ENCODE data around the gene SP5.
A peak's percentile ranks its signal among the peaks of the same experiment; 100 is the strongest.

Gene SP5

DNA sequence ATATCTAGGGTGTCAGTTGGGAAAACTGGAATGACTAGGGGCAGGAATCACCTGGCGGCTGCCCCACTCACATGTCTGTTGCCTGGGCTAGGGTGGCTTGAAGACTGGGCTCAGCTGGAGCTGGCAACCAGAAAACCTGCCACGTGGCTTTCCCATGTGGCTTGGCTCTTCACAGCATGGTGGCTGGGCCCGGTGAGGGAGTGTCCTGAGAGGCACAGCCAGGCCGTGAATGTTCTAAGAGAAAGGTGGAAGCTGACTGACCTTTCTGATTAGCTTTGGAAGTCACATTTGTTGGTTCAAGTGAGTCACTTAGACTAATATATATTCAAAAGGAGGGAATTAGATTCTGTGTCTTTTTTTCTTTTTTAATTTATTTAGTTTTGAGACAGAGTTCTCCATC, 22.7 kb downstream of the SP5 start:
- H3K27me3 ChIP-seq (ENCODE audit: control insufficient read depth in 1 of 2, insufficient read depth in 2 of 2, low read length in 2 of 2), result no peaks in the 10 kb centered on the region
- no peak overlapping the region for H3K9ac ChIP-seq (ENCODE audit: low read depth in 1 of 2, low read length in 2 of 2)
- H3K4me3 ChIP-seq (ENCODE audit: low read depth in 1 of 2, low read length in 2 of 2), result no peak overlapping the region
- H3K36me3 ChIP-seq (ENCODE audit: control insufficient read depth in 1 of 2, insufficient read depth in 2 of 2, low read length in 2 of 2), result no peaks in the 10 kb centered on the region
- no peak overlapping the region for H3K27ac ChIP-seq (ENCODE audit: low read depth, low read length)
- H3K4me1 ChIP-seq (ENCODE audit: control insufficient read depth in 1 of 2, insufficient read depth in 2 of 2, low read length in 2 of 2), result peaks cover 5 to 6% of the 10 kb centered on the region in 2 donors
- H3K9me3 ChIP-seq (ENCODE audit: control insufficient read depth in 1 of 2, low read length in 2 of 2), result no peaks in the 10 kb centered on the region

DNA sequence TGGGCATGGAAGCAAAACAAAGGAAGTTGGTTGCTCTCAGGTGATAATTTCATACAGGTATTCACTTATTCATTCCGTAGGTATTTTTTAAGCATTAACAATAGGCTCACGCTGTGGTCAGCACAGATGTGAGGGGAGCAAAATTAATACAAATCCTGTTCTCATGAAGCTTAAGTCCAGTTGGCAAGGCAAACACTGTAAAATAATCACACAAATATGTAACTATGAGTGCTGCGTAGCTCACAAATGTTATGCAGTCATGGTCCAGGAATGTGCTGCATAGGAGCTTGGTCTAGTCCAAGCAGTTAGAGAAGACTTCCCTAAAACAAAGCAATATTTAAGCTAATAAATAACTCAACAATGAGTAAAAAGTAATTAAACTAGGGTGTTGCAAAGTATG, 23.9 kb downstream of the SP5 start:
- Histone ChIP-seq H3K4me3 (ENCODE audit: low read depth in 1 of 2, low read length in 2 of 2) (no peak overlapping the region), H3K27ac (ENCODE audit: low read depth, low read length) (no peak overlapping the region), H3K9ac (ENCODE audit: low read depth in 1 of 2, low read length in 2 of 2) (no peak overlapping the region), H3K9me3 (ENCODE audit: control insufficient read depth in 1 of 2, low read length in 2 of 2) (no peaks in the 10 kb centered on the region), H3K27me3 (ENCODE audit: control insufficient read depth in 1 of 2, insufficient read depth in 2 of 2, low read length in 2 of 2) (no peaks in the 10 kb centered on the region), H3K4me1 (ENCODE audit: control insufficient read depth in 1 of 2, insufficient read depth in 2 of 2, low read length in 2 of 2) (peaks cover 5 to 13% of the 10 kb centered on the region in 2 donors), H3K36me3 (ENCODE audit: control insufficient read depth in 1 of 2, insufficient read depth in 2 of 2, low read length in 2 of 2) (no peaks in the 10 kb centered on the region)

DNA sequence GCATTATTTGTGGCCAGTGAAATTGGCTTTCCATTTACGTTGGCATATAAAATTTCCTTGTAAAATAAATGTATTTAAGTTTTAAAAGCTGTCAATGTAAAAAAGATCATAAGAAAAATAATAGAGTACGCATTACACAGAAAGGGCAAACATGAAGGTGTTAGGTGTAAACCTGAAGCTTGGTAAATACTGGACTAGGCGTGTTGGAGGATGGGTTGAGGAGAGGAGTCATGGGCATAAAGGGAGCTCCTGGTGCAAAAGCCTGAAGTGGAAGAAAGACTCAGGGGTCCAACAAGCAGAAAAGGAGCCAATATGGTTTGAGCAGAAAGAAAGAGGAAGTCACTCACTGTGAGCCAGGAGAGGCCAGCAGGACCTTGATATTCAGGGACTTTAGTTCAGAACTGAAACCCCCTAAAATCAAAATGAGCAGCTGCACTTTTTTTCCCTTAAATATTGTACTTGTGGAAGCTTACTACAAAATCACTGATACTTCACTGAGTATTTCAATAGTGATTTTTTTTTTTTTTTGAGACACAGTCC, 24.4 kb downstream of the SP5 start:
- no peaks in the 10 kb centered on the region for H3K36me3 ChIP-seq (ENCODE audit: control insufficient read depth in 1 of 2, insufficient read depth in 2 of 2, low read length in 2 of 2)
- no peak overlapping the region for H3K4me3 ChIP-seq (ENCODE audit: low read depth in 1 of 2, low read length in 2 of 2)
- no peaks in the 10 kb centered on the region for H3K27me3 ChIP-seq (ENCODE audit: control insufficient read depth in 1 of 2, insufficient read depth in 2 of 2, low read length in 2 of 2)
- no peaks in the 10 kb centered on the region for H3K9me3 ChIP-seq (ENCODE audit: control insufficient read depth in 1 of 2, low read length in 2 of 2)
- H3K9ac ChIP-seq (ENCODE audit: low read depth in 1 of 2, low read length in 2 of 2), result no peak overlapping the region
- peaks cover 6 to 15% of the 10 kb centered on the region in 2 donors for H3K4me1 ChIP-seq (ENCODE audit: control insufficient read depth in 1 of 2, insufficient read depth in 2 of 2, low read length in 2 of 2)
- no peak overlapping the region for H3K27ac ChIP-seq (ENCODE audit: low read depth, low read length)

DNA sequence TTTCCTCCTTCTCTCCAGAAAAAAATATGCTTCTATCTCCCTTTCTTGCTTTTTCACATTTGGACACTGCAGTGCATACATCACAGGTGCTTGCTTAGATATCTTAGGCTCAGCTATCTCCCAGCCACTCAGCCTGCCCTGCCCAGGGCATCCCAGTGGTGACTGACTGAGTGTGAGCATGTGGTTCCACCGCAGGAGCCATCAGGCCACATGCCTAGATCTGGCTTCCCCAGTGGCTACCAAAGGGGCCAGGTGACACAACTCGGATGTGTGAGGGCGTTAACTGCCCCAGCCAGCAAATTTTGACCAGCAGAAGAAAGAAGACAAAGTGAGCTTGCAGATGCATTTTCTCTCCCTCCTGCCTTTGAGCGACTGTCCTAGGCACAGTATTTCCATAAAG, 25.5 kb downstream of the SP5 start:
- no peak overlapping the region for H3K4me3 ChIP-seq (ENCODE audit: low read depth in 1 of 2, low read length in 2 of 2)
- H3K9me3 ChIP-seq (ENCODE audit: control insufficient read depth in 1 of 2, low read length in 2 of 2), result no peaks in the 10 kb centered on the region
- H3K27ac ChIP-seq (ENCODE audit: low read depth, low read length), result no peak overlapping the region
- H3K4me1 ChIP-seq (ENCODE audit: control insufficient read depth in 1 of 2, insufficient read depth in 2 of 2, low read length in 2 of 2), result peaks cover 9 to 19% of the 10 kb centered on the region in 2 donors
- H3K36me3 ChIP-seq (ENCODE audit: control insufficient read depth in 1 of 2, insufficient read depth in 2 of 2, low read length in 2 of 2), result no peaks in the 10 kb centered on the region
- no peak overlapping the region for H3K9ac ChIP-seq (ENCODE audit: low read depth in 1 of 2, low read length in 2 of 2)
- H3K27me3 ChIP-seq (ENCODE audit: control insufficient read depth in 1 of 2, insufficient read depth in 2 of 2, low read length in 2 of 2), result no peaks in the 10 kb centered on the region

DNA sequence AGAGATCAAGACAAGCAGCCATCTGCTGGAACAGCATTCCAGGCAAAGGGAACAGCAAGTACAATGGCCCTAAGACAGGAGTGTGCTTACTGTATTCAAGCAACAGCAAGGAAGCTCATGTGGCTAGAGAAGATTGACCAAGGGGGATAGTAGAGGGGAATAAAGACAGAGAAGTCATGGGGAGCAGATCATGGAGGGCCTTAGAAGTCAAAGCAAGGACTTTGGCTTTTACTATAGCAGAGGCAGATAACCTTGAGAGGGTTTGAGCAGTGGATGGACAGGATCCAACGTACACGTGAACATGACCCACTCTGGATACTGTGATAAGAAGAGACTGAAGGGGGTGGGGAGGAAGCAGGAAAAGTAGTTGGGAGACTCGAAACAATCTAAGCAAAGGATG, 26.9 kb downstream of the SP5 start:
- no peaks in the 10 kb centered on the region for H3K36me3 ChIP-seq (ENCODE audit: control insufficient read depth in 1 of 2, insufficient read depth in 2 of 2, low read length in 2 of 2)
- H3K4me1 ChIP-seq (ENCODE audit: control insufficient read depth in 1 of 2, insufficient read depth in 2 of 2, low read length in 2 of 2), result peaks cover 9 to 19% of the 10 kb centered on the region in 2 donors
- H3K27me3 ChIP-seq (ENCODE audit: control insufficient read depth in 1 of 2, insufficient read depth in 2 of 2, low read length in 2 of 2), result no peaks in the 10 kb centered on the region
- no peak overlapping the region for H3K27ac ChIP-seq (ENCODE audit: low read depth, low read length)
- no peak overlapping the region for H3K9ac ChIP-seq (ENCODE audit: low read depth in 1 of 2, low read length in 2 of 2)
- H3K4me3 ChIP-seq (ENCODE audit: low read depth in 1 of 2, low read length in 2 of 2), result no peak overlapping the region
- H3K9me3 ChIP-seq (ENCODE audit: control insufficient read depth in 1 of 2, low read length in 2 of 2), result no peaks in the 10 kb centered on the region

DNA sequence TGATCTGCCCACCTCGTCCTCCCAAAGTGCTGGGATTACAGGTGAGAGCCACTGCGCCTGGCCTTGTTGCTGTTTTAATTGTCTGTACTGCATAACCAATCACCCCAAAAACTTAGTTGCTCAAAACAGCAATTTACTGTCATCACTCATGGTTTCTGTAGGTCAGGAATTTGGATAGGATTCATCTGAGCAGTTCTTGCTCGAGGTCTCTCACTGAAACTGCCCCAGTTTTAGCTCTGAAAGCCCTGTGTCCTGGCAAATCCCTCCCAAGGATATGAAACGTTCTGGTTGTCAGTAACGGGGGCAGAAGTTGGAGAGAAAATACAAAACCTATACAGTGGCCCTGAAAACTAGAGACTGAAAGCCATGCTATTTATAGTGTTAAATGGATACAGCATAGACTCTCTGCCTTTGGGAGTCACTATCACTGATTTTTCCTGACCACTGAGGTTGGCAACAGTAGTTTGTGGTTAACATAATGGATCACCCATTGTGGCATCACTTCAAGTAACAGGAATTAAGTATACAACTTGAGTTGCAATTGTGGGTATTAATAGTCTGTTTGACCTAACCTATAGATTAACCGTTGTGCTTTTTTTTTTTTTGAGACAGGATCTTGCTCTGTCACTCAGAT, 27.9 kb downstream of the SP5 start:
- Histone ChIP-seq H3K36me3 (ENCODE audit: control insufficient read depth in 1 of 2, insufficient read depth in 2 of 2, low read length in 2 of 2) (no peaks in the 10 kb centered on the region), H3K4me3 (ENCODE audit: low read depth in 1 of 2, low read length in 2 of 2) (no peak overlapping the region), H3K9ac (ENCODE audit: low read depth in 1 of 2, low read length in 2 of 2) (no peak overlapping the region), H3K9me3 (ENCODE audit: control insufficient read depth in 1 of 2, low read length in 2 of 2) (no peaks in the 10 kb centered on the region), H3K4me1 (ENCODE audit: control insufficient read depth in 1 of 2, insufficient read depth in 2 of 2, low read length in 2 of 2) (peaks cover 9 to 19% of the 10 kb centered on the region in 2 donors), H3K27ac (ENCODE audit: low read depth, low read length) (no peak overlapping the region), H3K27me3 (ENCODE audit: control insufficient read depth in 1 of 2, insufficient read depth in 2 of 2, low read length in 2 of 2) (no peaks in the 10 kb centered on the region)

DNA sequence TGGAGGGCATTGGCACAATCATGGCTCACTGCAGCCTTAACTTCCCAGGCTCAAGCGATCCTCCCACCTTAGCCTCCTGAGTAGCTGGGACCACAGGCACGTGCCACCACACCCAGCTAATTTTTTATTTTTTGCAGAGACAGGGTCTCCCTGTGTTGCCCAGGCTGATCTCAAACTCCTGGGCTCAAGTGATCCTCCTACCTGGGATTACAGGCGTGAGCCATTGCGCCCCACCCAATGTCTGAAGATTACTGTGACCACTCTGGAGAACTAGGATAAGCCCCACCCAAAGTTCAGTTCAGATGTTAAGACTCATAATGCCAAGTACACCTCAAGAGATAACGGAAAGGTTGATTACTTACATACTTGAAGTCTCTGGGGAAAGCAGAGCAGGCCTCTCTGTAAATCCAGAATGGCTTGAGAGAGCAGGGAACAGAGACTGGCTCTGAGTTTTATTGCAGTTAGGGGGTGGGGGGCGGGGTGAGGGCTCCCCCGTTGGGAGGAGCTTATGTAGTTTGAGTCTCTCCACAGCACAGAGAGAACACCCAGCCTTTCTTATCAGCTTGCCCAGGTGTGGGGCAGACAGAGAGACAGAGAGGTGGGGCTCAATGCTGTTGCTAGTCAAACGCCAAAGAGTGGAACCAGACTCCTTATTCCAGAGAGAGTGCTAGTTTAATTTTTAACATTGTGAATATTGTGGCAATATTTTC, 28.5 kb downstream of the SP5 start:
- no peaks in the 10 kb centered on the region for H3K27me3 ChIP-seq (ENCODE audit: control insufficient read depth in 1 of 2, insufficient read depth in 2 of 2, low read length in 2 of 2)
- H3K9me3 ChIP-seq (ENCODE audit: control insufficient read depth in 1 of 2, low read length in 2 of 2), result no peaks in the 10 kb centered on the region
- peak overlapping the region; percentile 11 to 41 for H3K4me3 ChIP-seq (ENCODE audit: low read depth in 1 of 2, low read length in 2 of 2)
- H3K9ac ChIP-seq (ENCODE audit: low read depth in 1 of 2, low read length in 2 of 2), result no peak overlapping the region
- no peaks in the 10 kb centered on the region for H3K36me3 ChIP-seq (ENCODE audit: control insufficient read depth in 1 of 2, insufficient read depth in 2 of 2, low read length in 2 of 2)
- H3K27ac ChIP-seq (ENCODE audit: low read depth, low read length), result no peak overlapping the region
- peaks cover 9 to 19% of the 10 kb centered on the region in 2 donors for H3K4me1 ChIP-seq (ENCODE audit: control insufficient read depth in 1 of 2, insufficient read depth in 2 of 2, low read length in 2 of 2)

DNA sequence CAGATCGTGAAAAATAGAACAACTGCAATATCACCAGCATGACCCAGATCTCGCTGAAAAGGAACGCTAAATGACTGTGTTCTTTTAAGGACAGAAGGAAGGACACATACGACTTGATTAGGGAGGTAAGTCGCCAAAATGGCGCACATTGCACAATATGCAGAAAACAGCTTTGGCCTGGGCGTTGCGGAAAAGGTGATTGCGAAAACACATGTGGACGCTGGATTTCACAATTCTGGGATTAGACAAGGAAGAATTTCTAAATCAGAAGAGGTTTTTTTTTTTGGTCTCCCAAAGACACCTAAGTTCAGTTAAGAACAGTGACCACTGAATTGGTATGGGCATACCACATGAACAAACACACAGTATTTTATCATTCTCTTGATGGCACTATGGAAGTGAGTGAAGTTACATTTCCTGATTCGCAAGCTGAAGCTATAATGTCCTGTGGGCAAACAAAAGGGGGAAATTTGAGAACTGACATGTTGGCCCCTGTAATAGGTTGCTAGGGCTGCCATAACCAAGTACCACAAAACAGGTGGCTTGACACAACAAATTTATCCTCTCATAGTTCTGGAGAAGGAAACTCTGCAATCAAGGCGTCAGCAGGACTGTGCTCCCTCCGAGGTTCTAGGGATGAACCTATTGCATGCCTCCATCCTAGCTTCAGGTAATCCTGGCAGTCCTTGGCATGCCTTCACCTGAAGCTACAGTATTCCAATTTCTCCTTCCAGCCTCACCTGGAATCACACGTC, 29.3 kb downstream of the SP5 start:
- H3K9ac ChIP-seq (ENCODE audit: low read depth in 1 of 2, low read length in 2 of 2), result no peak overlapping the region
- no peak overlapping the region for H3K27ac ChIP-seq (ENCODE audit: low read depth, low read length)
- no peaks in the 10 kb centered on the region for H3K27me3 ChIP-seq (ENCODE audit: control insufficient read depth in 1 of 2, insufficient read depth in 2 of 2, low read length in 2 of 2)
- no peaks in the 10 kb centered on the region for H3K9me3 ChIP-seq (ENCODE audit: control insufficient read depth in 1 of 2, low read length in 2 of 2)
- peaks cover 9 to 19% of the 10 kb centered on the region in 2 donors for H3K4me1 ChIP-seq (ENCODE audit: control insufficient read depth in 1 of 2, insufficient read depth in 2 of 2, low read length in 2 of 2)
- H3K36me3 ChIP-seq (ENCODE audit: control insufficient read depth in 1 of 2, insufficient read depth in 2 of 2, low read length in 2 of 2), result no peaks in the 10 kb centered on the region
- H3K4me3 ChIP-seq (ENCODE audit: low read depth in 1 of 2, low read length in 2 of 2), result peak overlapping the region; percentile 11 to 41

DNA sequence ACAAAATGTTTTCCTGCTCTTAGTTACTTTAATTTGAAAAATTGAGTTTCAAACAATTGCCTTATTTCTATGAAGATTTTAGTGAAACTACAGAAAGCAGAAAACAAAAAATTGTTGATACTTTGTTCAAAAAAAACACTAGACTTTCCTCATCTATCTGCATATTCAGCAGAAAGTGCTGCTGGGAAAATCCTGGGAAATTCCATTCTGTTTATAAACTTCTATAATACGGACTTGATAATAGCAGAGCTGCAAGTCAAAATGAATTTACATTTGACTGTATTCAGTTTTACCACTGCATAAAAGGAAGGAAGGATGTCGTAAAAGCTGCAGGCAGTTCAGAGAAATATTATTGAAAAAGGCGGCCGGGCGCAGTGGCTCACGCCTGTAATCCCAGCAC, 30.2 kb downstream of the SP5 start:
- Histone ChIP-seq H3K36me3 (ENCODE audit: control insufficient read depth in 1 of 2, insufficient read depth in 2 of 2, low read length in 2 of 2) (no peaks in the 10 kb centered on the region), H3K4me3 (ENCODE audit: low read depth in 1 of 2, low read length in 2 of 2) (no peak overlapping the region), H3K9ac (ENCODE audit: low read depth in 1 of 2, low read length in 2 of 2) (no peak overlapping the region), H3K27ac (ENCODE audit: low read depth, low read length) (no peak overlapping the region), H3K4me1 (ENCODE audit: control insufficient read depth in 1 of 2, insufficient read depth in 2 of 2, low read length in 2 of 2) (peaks cover 9 to 19% of the 10 kb centered on the region in 2 donors), H3K9me3 (ENCODE audit: control insufficient read depth in 1 of 2, low read length in 2 of 2) (no peaks in the 10 kb centered on the region), H3K27me3 (ENCODE audit: control insufficient read depth in 1 of 2, insufficient read depth in 2 of 2, low read length in 2 of 2) (no peaks in the 10 kb centered on the region)

DNA sequence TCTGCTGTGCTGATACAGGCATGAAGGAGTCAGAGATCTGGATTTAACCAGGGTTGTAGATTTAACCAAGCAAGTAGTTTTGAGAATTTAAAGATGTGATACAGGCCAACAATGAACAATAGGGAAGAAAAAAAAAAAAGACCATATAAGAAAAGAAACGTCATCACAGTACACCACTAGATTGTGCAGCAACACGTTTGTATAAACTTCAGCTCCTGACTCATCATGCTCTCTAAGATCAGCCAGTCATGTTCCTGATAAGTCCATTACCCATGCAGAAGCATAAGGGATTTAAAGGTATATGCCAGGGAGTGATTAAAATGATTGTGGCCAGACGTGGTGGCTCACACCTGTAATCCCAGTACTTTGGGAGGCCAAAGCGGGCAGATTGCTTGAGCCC, 32.8 kb downstream of the SP5 start:
- Histone ChIP-seq H3K4me3 (ENCODE audit: low read depth in 1 of 2, low read length in 2 of 2) (no peak overlapping the region), H3K27me3 (ENCODE audit: control insufficient read depth in 1 of 2, insufficient read depth in 2 of 2, low read length in 2 of 2) (no peaks in the 10 kb centered on the region), H3K9me3 (ENCODE audit: control insufficient read depth in 1 of 2, low read length in 2 of 2) (no peaks in the 10 kb centered on the region), H3K4me1 (ENCODE audit: control insufficient read depth in 1 of 2, insufficient read depth in 2 of 2, low read length in 2 of 2) (peaks cover 9 to 19% of the 10 kb centered on the region in 2 donors), H3K36me3 (ENCODE audit: control insufficient read depth in 1 of 2, insufficient read depth in 2 of 2, low read length in 2 of 2) (no peaks in the 10 kb centered on the region), H3K9ac (ENCODE audit: low read depth in 1 of 2, low read length in 2 of 2) (no peak overlapping the region), H3K27ac (ENCODE audit: low read depth, low read length) (no peak overlapping the region)

Data from duodenal mucosa (tissue), 2 donors.